ENCODE measurements around the gene TNPO1. TPM values are rescaled to one million over a fixed set of nuclear protein-coding genes. Genes with fewer than 3 reads are reported as not detected.
A peak's percentile ranks its signal among the peaks of the same experiment; 100 is the strongest.

Gene TNPO1
- 59.0 TPM for polyA plus RNA-seq (2013, experiment 1 of 2)
- polyA plus RNA-seq (2013, experiment 2 of 2) = 59.8 TPM

DNA sequence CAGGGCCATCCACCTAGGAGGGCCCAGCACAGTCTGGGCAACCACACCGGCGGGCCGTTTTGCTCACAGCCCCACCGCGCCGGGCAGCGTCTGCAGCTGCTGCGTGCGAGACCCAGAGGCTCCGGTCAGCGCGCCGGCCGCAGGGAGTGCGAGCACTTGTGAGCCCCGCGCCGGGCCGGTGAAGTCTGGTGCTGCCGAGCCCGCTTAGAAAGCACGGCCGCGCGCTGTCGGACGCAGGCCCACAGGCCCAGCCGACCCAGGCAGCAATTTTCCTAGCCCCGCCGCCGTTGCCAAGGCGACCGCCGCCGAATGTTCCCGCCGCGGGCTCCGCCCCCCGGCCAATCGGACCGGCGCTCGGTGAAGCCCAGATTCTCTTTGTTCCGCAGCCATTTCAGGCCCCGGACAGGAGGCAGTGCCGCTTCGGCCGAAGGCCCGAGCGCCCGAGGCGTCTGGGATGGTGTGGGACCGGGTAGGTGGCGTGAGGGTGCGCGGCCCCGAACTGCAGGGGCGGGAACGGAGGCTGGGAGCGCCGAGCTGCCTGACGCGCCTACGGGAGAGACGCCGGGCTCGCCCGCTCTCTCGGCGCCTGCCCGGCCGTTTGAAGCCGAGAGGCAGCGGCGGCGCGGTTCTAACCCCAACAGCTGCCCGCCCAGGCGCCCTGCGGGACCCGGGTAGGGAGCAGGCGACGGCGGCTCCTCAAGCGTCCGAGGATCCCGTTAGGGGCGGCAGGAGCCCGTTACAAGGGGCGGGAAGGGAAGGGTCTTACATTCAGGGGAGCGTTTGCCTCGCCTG is at the start of gene TNPO1:
TNPO1 (plus strand) TSS at position 378 of the 792 bp plus-strand sequence; CDS start at position 455, 77 bp downstream.
- H3K27ac ChIP-seq (replicated peaks; ENCODE audit: low read length) = peak within 1 kb of the TSS; percentile 99
- H4K8ac ChIP-seq (ENCODE audit: low read depth, low read length) = no peak within 1 kb of the TSS
- peak within 1 kb of the TSS; percentile 97 for H3K4ac ChIP-seq (ENCODE audit: low read length)
- peak within 1 kb of the TSS; percentile 99 for H3K9ac ChIP-seq (ENCODE audit: low read depth, low read length, poor library complexity)
- peaks cover 2 to 9% of the 10 kb centered on the region in 2 donors for H3K4me1 ChIP-seq (ENCODE audit: control insufficient read depth in 2 of 2, insufficient read depth in 1 of 2, low read depth in 1 of 2, low read length in 2 of 2)
- peaks cover 0 to 10% of the 10 kb centered on the region in 2 donors for H3K36me3 ChIP-seq (replicated peaks in 1 of 2; ENCODE audit: control insufficient read depth in 2 of 2, insufficient read depth in 2 of 2, low read length in 2 of 2)
- H3K14ac ChIP-seq (ENCODE audit: low read length) = peak within 1 kb of the TSS; percentile 99
- peak; percentile 94 for DNase-seq (ENCODE audit: low spot score)
- no CpG with 5 or more reads among the region's 93 CpGs for WGBS, 2 donors (ENCODE audit: extremely low coverage in 2 of 2, insufficient read length in 2 of 2, insufficient replicate concordance in 1 of 2)
- peak within 1 kb of the TSS; percentile 99 for H2BK5ac ChIP-seq (ENCODE audit: low read length)
- peak within 1 kb of the TSS; percentile 99 for H2AFZ ChIP-seq (ENCODE audit: low read length)
- peak within 1 kb of the TSS; percentile 49 for H2BK12ac ChIP-seq (ENCODE audit: low read length)
- peak within 1 kb of the TSS; percentile 95 for H2AK5ac ChIP-seq (ENCODE audit: low read depth, low read length)
- H3K79me1 ChIP-seq (ENCODE audit: low read depth, low read length) = no peaks in the 10 kb centered on the region
- H3K23ac ChIP-seq (ENCODE audit: low read depth, low read length, poor library complexity) = peak within 1 kb of the TSS; percentile 99
- H3K18ac ChIP-seq (ENCODE audit: low read length) = peak within 1 kb of the TSS; percentile 99
- H2BK120ac ChIP-seq (ENCODE audit: low read depth, low read length) = peak within 1 kb of the TSS; percentile 91
- H3K9me3 ChIP-seq (replicated peaks in 1 of 2; ENCODE audit: control insufficient read depth in 2 of 2, insufficient read depth in 1 of 2, low read depth in 1 of 2, low read length in 2 of 2) = peaks cover 0 to 8% of the 10 kb centered on the region in 2 donors
- no peak within 1 kb of the TSS for H4K91ac ChIP-seq (ENCODE audit: low read depth, low read length, poor library complexity)
- peak within 1 kb of the TSS; percentile 87 to 96 for H3K4me3 ChIP-seq (ENCODE audit: low read length in 2 of 2)
- no peaks in the 10 kb centered on the region for H3K27me3 ChIP-seq (ENCODE audit: control insufficient read depth in 3 of 3, insufficient read depth in 3 of 3, low read depth in 1 of 3, low read length in 3 of 3)
- peak within 1 kb of the TSS; percentile 89 for H3K4me2 ChIP-seq (ENCODE audit: insufficient read depth, low read length, poor library complexity, severe bottlenecking)
- peak within 1 kb of the TSS; percentile 91 for H2BK15ac ChIP-seq (ENCODE audit: low read length)

- H3K4me3 ChIP-seq (ENCODE audit: low read length in 2 of 2) = no peak overlapping the region
- H3K4me2 ChIP-seq (ENCODE audit: insufficient read depth, low read length, poor library complexity, severe bottlenecking) = no peak overlapping the region
- H3K27me3 ChIP-seq (ENCODE audit: control insufficient read depth in 3 of 3, insufficient read depth in 3 of 3, low read depth in 1 of 3, low read length in 3 of 3) = no peaks in the 10 kb centered on the region
- H2BK120ac ChIP-seq (ENCODE audit: low read depth, low read length) = no peak overlapping the region
- H2BK12ac ChIP-seq (ENCODE audit: low read length) = no peak overlapping the region
- no peaks in the 10 kb centered on the region for H3K79me1 ChIP-seq (ENCODE audit: low read depth, low read length)
- no peak overlapping the region for H3K23ac ChIP-seq (ENCODE audit: low read depth, low read length, poor library complexity)
- H4K91ac ChIP-seq (ENCODE audit: low read depth, low read length, poor library complexity) = no peak overlapping the region
- no CpG with 5 or more reads among the region's 7 CpGs for WGBS, 2 donors (ENCODE audit: extremely low coverage in 2 of 2, insufficient read length in 2 of 2, insufficient replicate concordance in 1 of 2)
- no peak overlapping the region for H3K4ac ChIP-seq (ENCODE audit: low read length)
- H2AK5ac ChIP-seq (ENCODE audit: low read depth, low read length) = no peak overlapping the region
- H3K4me1 ChIP-seq (ENCODE audit: control insufficient read depth in 2 of 2, insufficient read depth in 1 of 2, low read depth in 1 of 2, low read length in 2 of 2) = no peaks in the 10 kb centered on the region
- H3K18ac ChIP-seq (ENCODE audit: low read length) = no peak overlapping the region
- no peak overlapping the region for H3K27ac ChIP-seq (replicated peaks; ENCODE audit: low read length)
- no peak overlapping the region for H2BK15ac ChIP-seq (ENCODE audit: low read length)
- no peak overlapping the region for H4K8ac ChIP-seq (ENCODE audit: low read depth, low read length)
- H2AFZ ChIP-seq (ENCODE audit: low read length) = no peak overlapping the region
- no peak overlapping the region for H2BK5ac ChIP-seq (ENCODE audit: low read length)
- H3K14ac ChIP-seq (ENCODE audit: low read length) = no peak overlapping the region
- no peak for DNase-seq (ENCODE audit: low spot score)
- H3K9me3 ChIP-seq (replicated peaks in 1 of 2; ENCODE audit: control insufficient read depth in 2 of 2, insufficient read depth in 1 of 2, low read depth in 1 of 2, low read length in 2 of 2) = no peaks in the 10 kb centered on the region
- H3K36me3 ChIP-seq (replicated peaks in 1 of 2; ENCODE audit: control insufficient read depth in 2 of 2, insufficient read depth in 2 of 2, low read length in 2 of 2) = no peaks in the 10 kb centered on the region
- no peak overlapping the region for H3K9ac ChIP-seq (ENCODE audit: low read depth, low read length, poor library complexity)
Measured at GRCh38 chr5:72767289-72768010, 49.0 kb upstream of the TNPO1 start.

DNA sequence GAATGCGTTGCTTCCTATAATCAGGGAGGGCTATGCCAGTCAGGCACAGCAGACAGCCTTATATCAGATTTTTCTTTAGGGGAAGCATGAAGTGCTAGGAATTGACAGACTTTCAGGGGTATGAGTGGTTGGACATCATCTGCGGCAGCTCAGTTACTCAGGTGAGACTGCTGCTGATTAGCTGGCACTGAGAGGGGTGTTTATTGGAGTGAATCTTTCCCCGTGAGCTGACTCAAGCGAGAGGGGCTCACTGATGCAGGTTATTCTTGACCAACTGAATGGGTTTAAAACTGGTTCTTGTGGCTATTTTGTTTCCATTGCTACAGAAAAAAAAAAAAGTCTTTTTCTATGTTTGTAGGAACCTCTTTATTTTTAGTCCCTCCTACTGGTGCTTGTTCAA is 46.2 kb upstream of the TNPO1 start:
- Histone ChIP-seq H3K4me1 (ENCODE audit: control insufficient read depth in 2 of 2, insufficient read depth in 1 of 2, low read depth in 1 of 2, low read length in 2 of 2) (no peaks in the 10 kb centered on the region), H2AFZ (ENCODE audit: low read length) (no peak overlapping the region), H3K27ac (replicated peaks; ENCODE audit: low read length) (no peak overlapping the region), H3K9ac (ENCODE audit: low read depth, low read length, poor library complexity) (no peak overlapping the region), H4K8ac (ENCODE audit: low read depth, low read length) (no peak overlapping the region), H2BK12ac (ENCODE audit: low read length) (no peak overlapping the region), H4K91ac (ENCODE audit: low read depth, low read length, poor library complexity) (no peak overlapping the region), H3K14ac (ENCODE audit: low read length) (peak overlapping the region; percentile 71), H3K23ac (ENCODE audit: low read depth, low read length, poor library complexity) (no peak overlapping the region), H3K18ac (ENCODE audit: low read length) (no peak overlapping the region), H2AK5ac (ENCODE audit: low read depth, low read length) (no peak overlapping the region), H3K79me1 (ENCODE audit: low read depth, low read length) (no peaks in the 10 kb centered on the region), H3K36me3 (replicated peaks in 1 of 2; ENCODE audit: control insufficient read depth in 2 of 2, insufficient read depth in 2 of 2, low read length in 2 of 2) (no peaks in the 10 kb centered on the region), H3K9me3 (replicated peaks in 1 of 2; ENCODE audit: control insufficient read depth in 2 of 2, insufficient read depth in 1 of 2, low read depth in 1 of 2, low read length in 2 of 2) (no peaks in the 10 kb centered on the region), H2BK120ac (ENCODE audit: low read depth, low read length) (no peak overlapping the region), H2BK15ac (ENCODE audit: low read length) (no peak overlapping the region), H3K4me3 (ENCODE audit: low read length in 2 of 2) (no peak overlapping the region), H3K4me2 (ENCODE audit: insufficient read depth, low read length, poor library complexity, severe bottlenecking) (no peak overlapping the region), H2BK5ac (ENCODE audit: low read length) (no peak overlapping the region), H3K4ac (ENCODE audit: low read length) (no peak overlapping the region), H3K27me3 (ENCODE audit: control insufficient read depth in 3 of 3, insufficient read depth in 3 of 3, low read depth in 1 of 3, low read length in 3 of 3) (no peaks in the 10 kb centered on the region)
- no CpG with 5 or more reads among the region's 4 CpGs for WGBS, 2 donors (ENCODE audit: extremely low coverage in 2 of 2, insufficient read length in 2 of 2, insufficient replicate concordance in 1 of 2)
- DNase-seq (ENCODE audit: low spot score) = no peak

DNA sequence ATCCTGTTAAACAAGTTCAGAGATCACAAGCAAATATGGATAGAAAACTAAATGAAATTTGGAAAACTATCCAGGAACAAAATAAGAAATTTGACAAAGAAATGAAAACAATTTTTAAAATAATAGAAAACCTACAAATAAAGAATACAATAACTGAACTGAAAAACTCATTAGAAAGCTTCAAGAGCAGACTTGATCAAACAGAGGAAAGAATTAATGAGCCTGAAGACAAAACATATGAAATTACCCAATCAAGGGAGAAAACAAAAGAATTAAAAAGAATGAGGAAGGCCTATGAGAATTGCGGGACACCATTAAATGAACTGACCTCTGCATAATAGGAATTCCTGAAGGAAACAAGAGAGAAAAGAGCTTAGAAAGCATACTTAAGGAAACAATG is 39.8 kb upstream of the TNPO1 start:
- WGBS, 2 donors (ENCODE audit: extremely low coverage in 2 of 2, insufficient read length in 2 of 2, insufficient replicate concordance in 1 of 2) = no CpG with 5 or more reads among the region's 1 CpG
- no peak for DNase-seq (ENCODE audit: low spot score)
- peaks cover 2 to 3% of the 10 kb centered on the region in 2 donors for H3K9me3 ChIP-seq (replicated peaks in 1 of 2; ENCODE audit: control insufficient read depth in 2 of 2, insufficient read depth in 1 of 2, low read depth in 1 of 2, low read length in 2 of 2)

More for the DNA sequence above, 39.8 kb upstream of the TNPO1 start:
- Histone ChIP-seq H3K36me3 (replicated peaks in 1 of 2; ENCODE audit: control insufficient read depth in 2 of 2, insufficient read depth in 2 of 2, low read length in 2 of 2) (no peaks in the 10 kb centered on the region), H4K8ac (ENCODE audit: low read depth, low read length) (no peak overlapping the region), H2BK15ac (ENCODE audit: low read length) (no peak overlapping the region), H3K4me3 (ENCODE audit: low read length in 2 of 2) (no peak overlapping the region), H3K9ac (ENCODE audit: low read depth, low read length, poor library complexity) (no peak overlapping the region), H3K14ac (ENCODE audit: low read length) (no peak overlapping the region), H3K23ac (ENCODE audit: low read depth, low read length, poor library complexity) (no peak overlapping the region), H3K18ac (ENCODE audit: low read length) (no peak overlapping the region), H3K4me2 (ENCODE audit: insufficient read depth, low read length, poor library complexity, severe bottlenecking) (no peak overlapping the region), H3K4ac (ENCODE audit: low read length) (no peak overlapping the region), H3K4me1 (ENCODE audit: control insufficient read depth in 2 of 2, insufficient read depth in 1 of 2, low read depth in 1 of 2, low read length in 2 of 2) (no peaks in the 10 kb centered on the region), H2BK120ac (ENCODE audit: low read depth, low read length) (no peak overlapping the region), H3K27ac (replicated peaks; ENCODE audit: low read length) (no peak overlapping the region), H3K79me1 (ENCODE audit: low read depth, low read length) (no peaks in the 10 kb centered on the region), H2BK12ac (ENCODE audit: low read length) (no peak overlapping the region), H3K27me3 (ENCODE audit: control insufficient read depth in 3 of 3, insufficient read depth in 3 of 3, low read depth in 1 of 3, low read length in 3 of 3) (no peaks in the 10 kb centered on the region), H2AK5ac (ENCODE audit: low read depth, low read length) (no peak overlapping the region), H4K91ac (ENCODE audit: low read depth, low read length, poor library complexity) (no peak overlapping the region), H2AFZ (ENCODE audit: low read length) (no peak overlapping the region), H2BK5ac (ENCODE audit: low read length) (no peak overlapping the region)

All from neuronal stem cell (in vitro differentiated cells).